ENCODE data around the gene TIPARP.
A peak's percentile ranks its signal among the peaks of the same experiment; 100 is the strongest.

TIPARP gene, protein sequence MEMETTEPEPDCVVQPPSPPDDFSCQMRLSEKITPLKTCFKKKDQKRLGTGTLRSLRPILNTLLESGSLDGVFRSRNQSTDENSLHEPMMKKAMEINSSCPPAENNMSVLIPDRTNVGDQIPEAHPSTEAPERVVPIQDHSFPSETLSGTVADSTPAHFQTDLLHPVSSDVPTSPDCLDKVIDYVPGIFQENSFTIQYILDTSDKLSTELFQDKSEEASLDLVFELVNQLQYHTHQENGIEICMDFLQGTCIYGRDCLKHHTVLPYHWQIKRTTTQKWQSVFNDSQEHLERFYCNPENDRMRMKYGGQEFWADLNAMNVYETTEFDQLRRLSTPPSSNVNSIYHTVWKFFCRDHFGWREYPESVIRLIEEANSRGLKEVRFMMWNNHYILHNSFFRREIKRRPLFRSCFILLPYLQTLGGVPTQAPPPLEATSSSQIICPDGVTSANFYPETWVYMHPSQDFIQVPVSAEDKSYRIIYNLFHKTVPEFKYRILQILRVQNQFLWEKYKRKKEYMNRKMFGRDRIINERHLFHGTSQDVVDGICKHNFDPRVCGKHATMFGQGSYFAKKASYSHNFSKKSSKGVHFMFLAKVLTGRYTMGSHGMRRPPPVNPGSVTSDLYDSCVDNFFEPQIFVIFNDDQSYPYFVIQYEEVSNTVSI

DNA sequence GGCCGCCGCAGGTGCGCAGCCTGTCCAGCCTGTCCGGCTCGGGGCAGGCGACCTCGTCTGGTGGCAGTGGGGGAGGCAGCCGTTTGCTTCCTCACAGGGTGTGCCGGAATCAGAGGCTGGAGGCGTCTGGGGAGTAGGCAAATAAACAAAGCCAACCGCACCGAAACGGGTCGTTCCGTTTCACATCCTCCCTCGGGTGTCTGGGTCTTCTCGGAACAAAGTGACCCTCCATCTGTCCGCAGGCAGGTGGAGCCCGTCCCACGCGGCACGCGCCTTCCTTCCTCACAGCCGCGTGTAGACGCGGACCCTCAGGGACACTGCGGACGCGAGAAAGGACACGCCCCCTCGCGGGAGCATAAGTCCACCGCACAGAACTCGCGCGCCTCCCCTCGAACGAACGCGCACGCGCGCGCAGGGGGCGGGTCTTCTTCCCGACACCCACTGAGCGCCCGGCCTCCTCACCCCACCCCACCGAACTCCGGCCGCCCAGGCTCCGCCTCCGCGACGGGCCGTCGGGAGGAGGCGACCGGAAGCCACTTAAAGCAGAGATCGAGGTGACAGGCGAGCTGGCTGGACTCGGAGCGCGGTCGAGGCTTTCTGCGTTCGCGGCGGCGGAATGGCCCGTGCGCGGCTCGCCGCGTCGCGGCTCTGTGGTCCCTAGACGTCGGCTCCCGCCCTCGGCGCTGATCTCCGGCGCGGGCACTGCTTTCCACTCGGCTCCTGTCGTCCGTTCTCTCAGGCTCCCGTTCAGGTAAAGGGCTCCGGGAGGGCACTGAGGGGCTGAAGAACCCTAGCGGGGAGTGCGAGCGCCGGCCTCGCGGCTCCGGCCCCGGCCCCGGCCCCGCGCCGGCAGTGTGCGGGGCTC lies at the start of gene TIPARP:
TSS of gene TIPARP (plus strand) at position 545 of the 865 bp plus-strand sequence. CDS start 3,108 bp downstream, outside the sequence.
- DNase-seq = peak; percentile 95

DNA sequence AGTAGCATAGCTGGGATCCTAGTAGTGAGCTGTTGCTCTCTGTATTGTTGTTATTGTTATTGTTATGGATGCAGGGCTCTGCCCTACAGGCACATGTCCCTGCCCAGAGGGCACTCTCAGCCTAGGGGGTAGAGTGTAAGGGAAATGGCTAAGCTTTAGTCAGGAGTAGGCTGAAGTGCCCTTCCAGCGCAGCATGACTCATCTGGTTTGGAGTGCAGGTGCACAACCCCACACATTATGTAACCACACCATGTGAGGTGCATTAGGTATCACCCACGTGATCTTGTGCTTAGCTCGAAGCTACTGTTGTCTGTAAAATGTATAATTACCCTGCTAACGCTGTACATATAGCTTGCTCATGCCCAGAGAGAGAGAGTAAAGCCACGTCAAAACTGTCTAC lies 48.3 kb upstream of the TIPARP start:
- no peak for DNase-seq

GRCh38 chr3:156627946-156628569 lies 46.3 kb upstream of the TIPARP start:
- DNase-seq = peak; percentile 72

DNA sequence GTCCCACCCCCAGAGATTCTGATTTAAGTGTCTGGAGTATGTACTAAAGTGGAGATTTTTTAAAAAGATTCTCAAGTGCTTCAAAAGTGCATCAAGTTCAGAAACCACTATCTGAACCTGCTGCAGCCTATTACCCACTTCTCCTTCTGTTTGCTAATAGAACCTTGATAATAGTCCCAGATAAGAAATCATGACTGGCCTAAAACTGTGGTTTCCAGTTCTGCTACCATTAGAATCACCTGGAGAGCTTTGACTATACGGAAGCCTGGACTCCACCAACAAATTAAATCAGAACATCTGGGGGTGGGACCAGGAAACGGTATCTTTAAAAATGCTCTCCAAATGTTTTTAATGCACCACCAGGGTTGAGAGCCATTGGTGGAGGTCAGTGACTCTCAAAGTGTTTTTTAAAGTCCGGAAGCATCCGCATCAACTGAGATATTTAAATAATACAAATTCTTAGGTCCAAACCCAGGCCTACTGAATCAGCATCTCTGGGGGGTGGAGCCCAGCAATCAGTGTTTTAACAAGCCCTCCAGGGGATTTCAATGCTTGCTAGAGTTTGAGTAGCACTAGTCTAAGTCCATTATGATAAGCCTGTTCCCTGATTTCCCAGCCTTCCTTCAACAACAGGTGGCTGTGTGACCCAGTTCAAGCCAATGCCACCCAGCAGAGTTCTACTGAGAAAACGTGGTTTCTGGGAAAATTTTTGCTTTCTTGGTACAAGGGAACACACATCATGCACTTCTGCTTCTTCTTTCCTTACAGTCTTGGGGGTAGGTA lies 45.4 kb upstream of the TIPARP start:
- DNase-seq = no peak

GRCh38 chr3:156630081-156630772 lies 44.2 kb upstream of the TIPARP start:
- peak; percentile 53 for DNase-seq

GRCh38 chr3:156630773-156631093 lies 43.7 kb upstream of the TIPARP start:
- no peak for DNase-seq

DNA sequence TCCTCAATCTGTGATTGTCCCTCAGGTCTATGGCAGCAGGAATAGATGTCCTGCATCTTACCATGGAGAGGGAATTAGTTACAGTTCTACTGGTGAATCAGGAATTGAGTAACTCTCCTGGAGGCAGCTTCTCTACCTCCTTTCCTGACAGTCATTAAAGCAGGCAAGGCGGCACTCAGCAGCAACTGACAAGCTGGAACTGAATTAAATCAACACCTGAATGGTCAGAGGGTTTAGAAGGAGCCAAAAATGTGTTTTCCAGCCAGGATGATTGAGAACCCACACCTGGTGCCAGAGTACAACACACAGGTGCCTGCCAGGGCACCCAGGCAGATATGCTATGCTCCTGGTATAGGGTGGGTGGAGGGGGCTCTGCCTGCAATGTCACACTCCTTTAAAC lies 43.1 kb upstream of the TIPARP start:
- no peak for DNase-seq

- no peak for DNase-seq
These were observed 41.8 kb upstream of the TIPARP start for GRCh38 chr3:156632601-156633000.

GRCh38 chr3:156633335-156633734 lies 41.1 kb upstream of the TIPARP start:
- DNase-seq = no peak

- no peak for DNase-seq
These were observed 39.4 kb upstream of the TIPARP start for GRCh38 chr3:156635034-156635433.

- DNase-seq = no peak
These were observed 38.4 kb upstream of the TIPARP start for GRCh38 chr3:156635973-156636372.

- no peak for DNase-seq
These were observed 36.8 kb upstream of the TIPARP start for GRCh38 chr3:156637480-156638022.

- no peak for DNase-seq
These were observed 36.1 kb upstream of the TIPARP start for GRCh38 chr3:156638271-156638670.

- no peak for DNase-seq
These were observed 34.9 kb upstream of the TIPARP start for GRCh38 chr3:156639414-156640023.

- DNase-seq = no peak
These were observed 32.8 kb upstream of the TIPARP start for GRCh38 chr3:156641618-156641975.

DNA sequence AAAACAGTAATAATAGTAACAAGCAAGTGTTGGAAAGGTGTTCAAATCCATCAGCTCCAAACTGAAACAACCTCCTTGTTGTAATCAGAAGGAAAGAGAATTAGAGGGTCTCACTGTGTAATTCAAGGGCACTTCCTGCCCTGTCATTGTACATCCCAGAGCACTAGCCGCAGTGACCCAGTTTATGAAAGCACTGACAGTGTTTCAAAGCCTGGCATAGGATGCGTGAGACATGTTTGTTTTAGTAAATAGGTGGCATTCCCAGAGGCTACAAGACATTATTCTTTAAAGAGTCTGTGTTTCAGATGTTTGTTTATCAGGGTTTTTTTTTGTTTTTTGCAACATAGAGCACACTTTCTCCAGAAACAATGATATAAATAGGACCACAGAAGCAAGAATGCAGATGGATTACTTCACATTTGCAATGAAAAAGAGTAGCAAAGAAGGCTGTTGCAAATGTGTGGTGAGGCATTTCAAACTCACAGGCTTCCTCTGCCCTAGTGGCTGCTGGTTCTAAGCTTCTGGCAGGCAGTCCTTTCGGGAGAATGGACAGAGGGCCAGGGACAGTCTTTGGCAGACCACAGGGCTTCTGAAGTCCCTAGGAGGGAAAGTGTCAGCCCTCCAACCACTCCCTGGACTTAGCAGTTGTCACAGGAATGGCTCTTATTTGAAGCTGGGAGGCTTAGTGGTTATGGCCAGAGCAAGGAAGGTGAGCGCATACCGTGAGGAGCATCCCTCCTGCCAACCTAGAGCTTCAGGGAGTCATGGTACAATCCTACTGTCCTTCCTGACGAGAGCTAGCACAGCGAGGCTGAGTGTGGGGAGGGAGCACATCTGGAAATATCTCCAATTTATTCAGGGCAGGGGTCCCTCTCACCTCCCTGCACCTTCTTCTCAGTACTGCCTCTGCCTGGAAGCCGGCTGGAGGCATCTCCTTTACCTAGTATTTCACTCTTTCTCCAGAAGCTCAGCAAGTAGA lies 31.4 kb upstream of the TIPARP start:
- no peak for DNase-seq

- DNase-seq = no peak
These were observed 30.5 kb upstream of the TIPARP start for GRCh38 chr3:156643729-156644389.

DNA sequence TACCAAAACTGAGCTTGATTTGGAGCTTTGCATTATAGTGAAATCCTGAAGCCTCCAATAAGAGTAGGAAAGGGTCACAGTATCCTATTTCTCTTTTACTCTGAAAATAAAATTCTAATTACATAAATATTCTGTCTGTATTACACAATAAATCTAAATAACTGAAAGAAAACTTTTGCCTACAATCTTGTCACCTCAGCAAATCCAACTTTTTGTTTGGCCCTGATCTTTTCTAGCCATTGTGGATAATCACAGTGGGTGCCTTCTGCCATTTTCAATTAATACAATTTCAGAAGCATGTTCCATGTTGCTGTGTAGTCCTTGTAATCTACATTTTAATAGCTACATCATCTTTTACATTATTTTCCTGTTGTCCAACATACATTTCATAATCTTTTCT lies 29.4 kb upstream of the TIPARP start:
- no peak for DNase-seq

DNA sequence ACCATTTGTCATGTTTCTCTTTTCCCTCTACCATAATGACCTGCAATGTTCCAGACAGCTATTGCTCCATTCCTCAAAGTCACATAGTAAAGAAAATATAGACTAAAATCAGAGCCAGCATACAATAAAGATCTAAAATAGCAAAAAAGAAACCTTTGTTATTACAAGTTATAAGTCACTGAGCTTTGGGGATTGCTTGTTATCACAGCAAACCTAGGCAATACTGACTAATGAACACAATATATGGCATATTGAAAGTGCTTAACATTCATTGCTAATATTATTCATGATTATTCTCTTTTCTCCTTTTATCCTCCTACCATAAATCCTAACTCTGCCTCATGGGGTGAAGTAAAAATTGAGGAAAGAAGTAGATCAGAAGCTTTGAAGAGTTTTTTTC lies 27.4 kb upstream of the TIPARP start:
- no peak for DNase-seq

All from kidney glomerular epithelial cell (primary cell).